ENCODE measurements around the gene ADGRF5.

DNA sequence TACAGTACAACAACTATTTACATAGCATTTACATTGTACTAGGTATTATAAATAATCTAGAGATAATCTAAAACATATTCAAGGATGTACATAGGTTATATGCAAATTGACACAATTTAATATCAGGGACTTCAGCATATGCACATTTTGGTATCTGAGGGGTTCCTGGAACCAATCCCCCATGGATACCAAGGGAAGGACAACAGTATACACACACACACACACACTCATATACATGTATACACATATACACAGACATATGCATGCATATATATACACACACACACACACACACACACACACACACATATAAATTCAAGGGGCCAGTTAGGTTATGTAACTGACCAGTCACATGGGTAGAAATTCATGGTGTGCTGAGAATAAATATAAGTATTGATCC lies 24.9 kb downstream of the ADGRF5 start:
- no peak for TF ChIP-seq GATA2 (IDR thresholded peaks at IDR 0.05; ENCODE audit: low read depth, low read length)
- no peak for TF ChIP-seq GATA3 (IDR thresholded peaks at IDR 0.05; ENCODE audit: low read depth, low read length)

Measured in SH-SY5Y (cell line).